SHP77 treated with DMSO at 0.1 percent for 48 hours (cell line): ENCODE data around the gene OCA2.

Experiments
- DNase-seq: peaks from one replicate; lab custom pipeline; 2025; lab: John Stamatoyannopoulos, UW

OCA2 gene

GRCh38 chr15:27707257-27707656 lies 391.9 kb downstream of the OCA2 start:
- no peak for DNase-seq

- DNase-seq = no peak
These were observed 392.8 kb downstream of the OCA2 start for GRCh38 chr15:27706300-27706699.

GRCh38 chr15:27705056-27705455 lies 394.1 kb downstream of the OCA2 start:
- no peak for DNase-seq
